Thoracic aorta (tissue), 2 donors: ENCODE measurements around the gene LRRC31. TPM values are rescaled to one million over a fixed set of nuclear protein-coding genes. Genes with fewer than 3 reads are reported as not detected.

ENCODE experiments used
- ATAC-seq: fragments of 150-250 bp; one replicate; pipeline ENCODE4 v1.8.0; 2017; ENCODE audit warnings: low read depth; ENCODE audit not compliant: insufficient number of reproducible peaks, low FRiP score
- DNase-seq: peaks from one replicate; pipeline ENCODE4 v3.0.0-alpha.2; 2020; ENCODE audit warnings: low spot score
- H3K27ac ChIP-seq, 2 donors: fragments of 200-600 bp; sonication (generic); 1 replicate in 1 of 2; 2 replicates in 1 of 2; pipeline ENCODE4 v1.5.1; 2016; ENCODE audit warnings: mild to moderate bottlenecking in 2 of 2, moderate library complexity in 2 of 2
- H3K27me3 ChIP-seq: fragments of 200-600 bp; sonication (generic); replicated peaks from 2 replicates; pipeline ENCODE4 v1.6.0; 2016; ENCODE audit warnings: mild to moderate bottlenecking; ENCODE audit not compliant: insufficient read depth
- H3K36me3 ChIP-seq: fragments of 200-600 bp; sonication (generic); one replicate; pipeline ENCODE4 v1.5.1; 2016
- H3K4me1 ChIP-seq, 2 donors: fragments of 200-600 bp; sonication (generic); 1 replicate in 1 of 2; 2 replicates in 1 of 2; pipeline versions ENCODE4 v1.5.1 to v1.6.0; 2016; ENCODE audit warnings: low read depth in 2 of 2, mild to moderate bottlenecking in 1 of 2; ENCODE audit not compliant: control insufficient read depth in 1 of 2
- H3K4me3 ChIP-seq: fragments of 200-600 bp; sonication (generic); 2 replicates; pipeline ENCODE4 v1.5.1; 2016; ENCODE audit warnings: mild to moderate bottlenecking
- H3K9me3 ChIP-seq: fragments of 200-600 bp; sonication (generic); 2 replicates; pipeline ENCODE4 v1.5.1; 2016
- total RNA-seq, 2 donors: library from RNA; depleted of rRNA; stranded (reverse); fragments of >200 nt; gene quantifications; one replicate each; pipeline versions ENCODE4 v1.1.0 to v1.2.3, GENCODE V29; 2016
- TF ChIP-seq, protein P1 (sequence below): fragments of 200-600 bp; sonication (generic); IDR thresholded peaks from one replicate; pipeline ENCODE4 v1.5.1; 2019; ENCODE audit warnings: antibody characterized with exemption

The LRRC31 gene
- total RNA-seq, 2 donors from 2014 or later = not detected

DNA sequence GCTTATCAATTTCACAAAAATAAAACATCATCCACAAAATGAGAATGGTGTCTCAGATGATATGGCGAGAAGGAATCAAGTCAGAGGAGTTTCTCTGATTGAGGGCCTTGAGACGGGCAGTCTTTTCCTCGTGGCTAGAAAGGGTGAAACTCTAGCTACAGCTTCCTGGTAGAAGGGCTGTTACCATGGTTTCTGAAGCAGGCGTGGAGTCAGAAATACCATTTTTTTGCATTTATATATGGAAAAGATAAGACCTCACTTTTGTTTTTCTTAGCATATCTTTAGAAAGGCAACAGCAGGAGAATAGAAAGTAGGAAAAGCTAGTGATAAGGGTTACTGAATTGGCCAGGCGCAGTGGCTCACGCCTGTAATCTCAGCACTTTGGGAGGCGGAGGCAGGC, 24.4 kb upstream of the LRRC31 start:
- DNase-seq (no peak), ATAC-seq (no peak)
- no peaks in the 10 kb centered on the region for H3K27me3 ChIP-seq
- H3K4me3 ChIP-seq = no peak overlapping the region
- no peak overlapping the region for H3K27ac ChIP-seq
- no peaks in the 10 kb centered on the region for H3K4me1 ChIP-seq
- TF ChIP-seq, protein P1, sequence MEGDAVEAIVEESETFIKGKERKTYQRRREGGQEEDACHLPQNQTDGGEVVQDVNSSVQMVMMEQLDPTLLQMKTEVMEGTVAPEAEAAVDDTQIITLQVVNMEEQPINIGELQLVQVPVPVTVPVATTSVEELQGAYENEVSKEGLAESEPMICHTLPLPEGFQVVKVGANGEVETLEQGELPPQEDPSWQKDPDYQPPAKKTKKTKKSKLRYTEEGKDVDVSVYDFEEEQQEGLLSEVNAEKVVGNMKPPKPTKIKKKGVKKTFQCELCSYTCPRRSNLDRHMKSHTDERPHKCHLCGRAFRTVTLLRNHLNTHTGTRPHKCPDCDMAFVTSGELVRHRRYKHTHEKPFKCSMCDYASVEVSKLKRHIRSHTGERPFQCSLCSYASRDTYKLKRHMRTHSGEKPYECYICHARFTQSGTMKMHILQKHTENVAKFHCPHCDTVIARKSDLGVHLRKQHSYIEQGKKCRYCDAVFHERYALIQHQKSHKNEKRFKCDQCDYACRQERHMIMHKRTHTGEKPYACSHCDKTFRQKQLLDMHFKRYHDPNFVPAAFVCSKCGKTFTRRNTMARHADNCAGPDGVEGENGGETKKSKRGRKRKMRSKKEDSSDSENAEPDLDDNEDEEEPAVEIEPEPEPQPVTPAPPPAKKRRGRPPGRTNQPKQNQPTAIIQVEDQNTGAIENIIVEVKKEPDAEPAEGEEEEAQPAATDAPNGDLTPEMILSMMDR = no peak
- no peaks in the 10 kb centered on the region for H3K36me3 ChIP-seq
- no peaks in the 10 kb centered on the region for H3K9me3 ChIP-seq

DNA sequence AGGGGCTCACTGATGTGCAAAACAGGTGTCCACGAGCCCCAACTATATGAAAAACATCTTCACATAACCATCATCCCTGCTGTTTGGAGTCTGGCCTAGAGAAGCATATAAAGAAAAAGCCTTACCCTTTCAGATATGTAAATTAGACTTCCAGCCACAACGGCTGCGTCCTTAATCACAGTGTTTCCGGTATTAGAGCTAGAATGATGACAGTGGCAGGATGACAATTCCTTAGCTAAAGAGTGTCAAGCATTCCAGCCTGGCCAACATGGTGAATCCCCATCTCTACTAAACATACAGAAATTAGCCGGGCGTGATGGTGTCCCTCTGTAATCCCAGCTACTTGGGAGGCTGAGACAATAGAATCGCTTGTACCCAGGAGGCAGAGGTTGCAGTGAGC, 22.2 kb upstream of the LRRC31 start:
- TF ChIP-seq, protein P1 = no peak

DNA sequence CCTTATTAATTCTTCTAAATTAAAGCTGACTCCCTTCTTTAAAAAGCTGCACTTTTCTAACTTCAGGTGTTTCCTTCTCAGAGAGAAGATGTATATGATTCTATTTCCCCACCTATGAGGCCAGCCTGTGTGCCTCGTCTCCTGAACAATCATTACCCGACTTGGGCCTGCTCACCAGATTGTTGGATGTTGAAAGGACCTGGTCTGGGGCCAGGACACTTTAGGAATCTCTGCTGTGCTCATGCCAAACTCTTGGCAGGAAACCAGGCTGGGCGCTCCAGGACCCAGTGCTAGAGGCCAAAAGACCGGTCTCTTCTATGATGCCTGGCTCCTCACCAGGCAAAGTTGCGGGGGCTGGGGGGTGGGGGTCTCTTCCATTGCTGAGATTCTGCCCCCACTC, 16.9 kb upstream of the LRRC31 start:
- peak; percentile 33 for DNase-seq

More for the DNA sequence above, 22.2 kb upstream of the LRRC31 start:
- Histone ChIP-seq H3K36me3 (no peaks in the 10 kb centered on the region), H3K4me3 (no peak overlapping the region), H3K27ac (no peak overlapping the region), H3K27me3 (no peaks in the 10 kb centered on the region), H3K4me1 (peaks cover 0 to 2% of the 10 kb centered on the region in 2 donors), H3K9me3 (no peaks in the 10 kb centered on the region)
- ATAC-seq (no peak), DNase-seq (no peak)

DNA sequence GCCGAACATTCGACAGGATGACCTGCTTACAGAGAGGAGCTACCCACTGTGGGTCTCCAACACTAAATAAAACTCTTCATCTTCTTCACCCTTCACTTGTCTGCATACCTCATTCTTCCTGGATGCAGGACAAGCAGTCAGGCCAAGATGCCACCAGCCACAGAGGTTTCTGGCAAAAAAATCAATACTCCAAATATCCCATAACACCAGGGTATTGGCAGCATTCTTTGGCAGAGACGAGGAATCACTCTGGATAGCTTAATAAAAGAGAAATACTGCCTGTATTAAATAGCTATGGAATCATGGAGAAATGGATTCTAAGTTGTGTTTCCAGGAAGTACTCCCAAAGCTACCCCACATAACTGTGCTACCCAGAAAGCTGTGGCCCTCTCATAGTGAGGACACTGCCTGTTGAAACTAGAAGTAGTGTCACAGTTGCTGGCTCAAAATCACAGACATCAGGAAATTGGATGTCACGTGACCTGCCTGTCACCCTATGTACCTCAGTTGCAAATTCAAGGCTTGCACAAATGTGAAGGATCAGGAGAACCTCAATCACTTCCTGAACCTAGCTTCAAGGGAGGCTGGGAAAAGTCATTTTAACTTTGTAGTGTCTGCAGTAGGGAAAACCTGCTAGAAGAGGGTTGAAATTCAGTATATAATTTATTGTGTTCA, 11.0 kb upstream of the LRRC31 start:
- Histone ChIP-seq H3K4me1 (peaks cover 0 to 11% of the 10 kb centered on the region in 2 donors), H3K4me3 (no peak overlapping the region), H3K9me3 (no peaks in the 10 kb centered on the region), H3K36me3 (no peaks in the 10 kb centered on the region), H3K27me3 (no peaks in the 10 kb centered on the region), H3K27ac (no peak overlapping the region)
- no peak for ATAC-seq
- DNase-seq = no peak
- TF ChIP-seq, protein P1 = no peak

More for the DNA sequence above, 16.9 kb upstream of the LRRC31 start:
- Histone ChIP-seq H3K36me3 (no peaks in the 10 kb centered on the region), H3K4me1 (peaks cover 0 to 9% of the 10 kb centered on the region in 2 donors), H3K4me3 (no peak overlapping the region), H3K9me3 (no peaks in the 10 kb centered on the region), H3K27ac (no peak overlapping the region), H3K27me3 (no peaks in the 10 kb centered on the region)
- TF ChIP-seq, protein P1 = no peak
- no peak for ATAC-seq

DNA sequence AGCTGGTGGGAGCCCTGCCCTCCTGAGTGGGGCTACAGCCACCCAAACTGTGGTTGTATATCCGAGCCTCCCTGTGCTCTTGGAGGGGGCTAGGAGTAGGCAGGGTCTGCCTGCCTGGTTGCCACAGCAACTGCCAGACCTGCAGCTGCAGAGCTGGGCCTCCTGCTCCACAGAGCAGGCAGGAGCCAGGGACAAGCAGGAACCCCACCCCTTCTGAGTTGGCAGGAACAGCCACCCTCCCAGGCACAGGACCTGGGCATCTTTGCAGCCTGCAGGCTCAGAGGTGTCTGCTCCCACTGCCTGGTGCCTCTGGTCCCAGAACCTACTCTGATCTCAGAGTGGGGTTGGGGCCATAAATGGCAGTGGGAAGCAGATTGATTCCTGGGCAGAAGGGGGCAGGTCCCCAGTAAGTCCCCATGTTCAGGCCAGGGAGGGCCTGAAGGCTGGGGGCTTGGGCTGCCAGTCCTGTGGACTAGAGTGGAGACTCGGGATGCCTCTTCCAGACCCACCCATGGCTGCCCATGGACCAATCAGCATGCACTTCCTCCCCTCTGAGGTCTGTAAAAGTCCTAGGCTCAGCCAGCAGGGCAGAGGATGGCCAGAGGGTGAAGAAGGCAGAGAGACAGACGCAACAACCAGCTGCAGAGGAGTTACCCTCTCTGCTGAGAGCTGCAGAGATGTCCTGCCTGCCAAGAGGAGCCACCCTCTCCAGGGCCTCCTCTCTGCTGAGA, 10.3 kb upstream of the LRRC31 start:
- TF ChIP-seq, protein P1 = no peak
- ATAC-seq (no peak), DNase-seq (no peak)
- H3K27ac ChIP-seq = no peak overlapping the region
- peaks cover 0 to 11% of the 10 kb centered on the region in 2 donors for H3K4me1 ChIP-seq
- no peak overlapping the region for H3K4me3 ChIP-seq
- H3K36me3 ChIP-seq = no peaks in the 10 kb centered on the region
- no peaks in the 10 kb centered on the region for H3K27me3 ChIP-seq
- no peaks in the 10 kb centered on the region for H3K9me3 ChIP-seq
